ENCODE results near the gene ABCA13. TPM values are rescaled to one million over a fixed set of nuclear protein-coding genes. Genes with fewer than 3 reads are reported as not detected.

ABCA13 gene
- total RNA-seq, 6 experiments from 2014 or later, result 0.02 to 0.08 (median 0.05) TPM; not detected in 1

DNA sequence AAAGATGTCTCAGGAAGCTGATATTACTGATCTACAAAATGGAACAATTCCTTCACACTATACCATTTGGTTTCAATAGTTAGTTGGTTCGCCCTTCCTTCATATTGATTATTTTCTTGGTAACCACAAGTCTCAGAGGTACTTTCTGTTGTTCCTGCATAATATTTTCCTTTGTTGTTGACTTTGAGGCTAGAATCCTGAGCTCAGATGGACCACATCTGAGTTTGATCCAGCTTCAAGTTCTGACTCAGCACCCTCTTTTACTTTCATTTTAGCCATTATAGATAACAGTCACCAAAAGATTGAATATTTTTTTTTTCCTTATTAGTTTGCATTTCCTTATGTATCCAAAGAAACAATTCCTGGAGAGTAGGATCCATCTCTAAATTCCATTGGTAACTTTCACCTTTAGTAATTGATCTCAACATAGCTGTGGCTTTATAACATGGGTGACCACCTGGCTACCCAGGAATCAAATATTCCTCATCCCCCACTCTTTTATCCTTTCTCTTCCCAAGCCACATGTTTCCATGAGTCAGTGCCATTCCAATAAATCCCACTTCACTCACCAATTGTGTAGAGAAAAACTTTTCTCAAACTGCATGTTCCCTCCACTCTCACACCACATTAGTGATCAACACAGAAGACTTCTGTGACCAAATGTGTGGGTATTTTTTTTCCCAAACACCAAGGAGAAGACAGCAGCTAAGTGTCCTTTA lies 9.7 kb upstream of the ABCA13 start:
- TF ChIP-seq, protein P1, sequence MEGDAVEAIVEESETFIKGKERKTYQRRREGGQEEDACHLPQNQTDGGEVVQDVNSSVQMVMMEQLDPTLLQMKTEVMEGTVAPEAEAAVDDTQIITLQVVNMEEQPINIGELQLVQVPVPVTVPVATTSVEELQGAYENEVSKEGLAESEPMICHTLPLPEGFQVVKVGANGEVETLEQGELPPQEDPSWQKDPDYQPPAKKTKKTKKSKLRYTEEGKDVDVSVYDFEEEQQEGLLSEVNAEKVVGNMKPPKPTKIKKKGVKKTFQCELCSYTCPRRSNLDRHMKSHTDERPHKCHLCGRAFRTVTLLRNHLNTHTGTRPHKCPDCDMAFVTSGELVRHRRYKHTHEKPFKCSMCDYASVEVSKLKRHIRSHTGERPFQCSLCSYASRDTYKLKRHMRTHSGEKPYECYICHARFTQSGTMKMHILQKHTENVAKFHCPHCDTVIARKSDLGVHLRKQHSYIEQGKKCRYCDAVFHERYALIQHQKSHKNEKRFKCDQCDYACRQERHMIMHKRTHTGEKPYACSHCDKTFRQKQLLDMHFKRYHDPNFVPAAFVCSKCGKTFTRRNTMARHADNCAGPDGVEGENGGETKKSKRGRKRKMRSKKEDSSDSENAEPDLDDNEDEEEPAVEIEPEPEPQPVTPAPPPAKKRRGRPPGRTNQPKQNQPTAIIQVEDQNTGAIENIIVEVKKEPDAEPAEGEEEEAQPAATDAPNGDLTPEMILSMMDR (IDR thresholded peaks at IDR 0.05), result no peak
- no peaks in the 10 kb centered on the region for H3K36me3 Mint-ChIP-seq (ENCODE audit: low read depth)
- DNase-seq, result no peak
- peak overlapping the region; percentile 61; the same call in 1 of the 2 replicates for H3K4me3 Mint-ChIP-seq
- H3K27me3 Mint-ChIP-seq (ENCODE audit: insufficient read depth), result peaks cover 5% of the 10 kb centered on the region
- no peak overlapping the region for H3K27ac Mint-ChIP-seq
- H3K4me1 Mint-ChIP-seq (ENCODE audit: low read depth), result peaks cover 24% of the 10 kb centered on the region
- H3K9me3 Mint-ChIP-seq, result no peaks in the 10 kb centered on the region; the same call in none of the 2 replicates

DNA sequence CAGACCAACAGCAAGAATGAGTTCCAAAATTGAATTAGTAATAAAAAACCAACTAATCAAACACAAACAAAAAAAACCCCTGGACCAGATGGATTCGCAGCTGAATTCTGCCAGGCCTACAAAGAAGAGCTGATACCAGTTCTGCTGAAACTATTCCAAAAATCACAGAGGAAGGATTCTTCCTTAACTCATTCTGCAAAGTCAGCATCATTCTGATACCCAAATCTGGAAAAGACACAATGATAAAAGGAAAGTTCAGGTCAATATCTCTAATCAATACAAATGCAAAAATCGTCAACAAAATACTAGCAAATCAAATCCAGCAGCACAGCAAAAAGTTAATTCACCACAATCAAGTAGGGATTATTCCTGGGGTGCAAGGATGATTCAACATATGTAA lies 6.1 kb upstream of the ABCA13 start:
- TF ChIP-seq, protein P1 (IDR thresholded peaks at IDR 0.05), result no peak
- Mint-ChIP-seq H3K4me1 (ENCODE audit: low read depth) (peaks cover 11% of the 10 kb centered on the region), H3K4me3 (no peak overlapping the region), H3K27ac (no peak overlapping the region), H3K36me3 (ENCODE audit: low read depth) (no peaks in the 10 kb centered on the region), H3K9me3 (no peaks in the 10 kb centered on the region; the same call in none of the 2 replicates), H3K27me3 (ENCODE audit: insufficient read depth) (peaks cover 6% of the 10 kb centered on the region; the same call in 1 of the 2 replicates)
- DNase-seq, result no peak

DNA sequence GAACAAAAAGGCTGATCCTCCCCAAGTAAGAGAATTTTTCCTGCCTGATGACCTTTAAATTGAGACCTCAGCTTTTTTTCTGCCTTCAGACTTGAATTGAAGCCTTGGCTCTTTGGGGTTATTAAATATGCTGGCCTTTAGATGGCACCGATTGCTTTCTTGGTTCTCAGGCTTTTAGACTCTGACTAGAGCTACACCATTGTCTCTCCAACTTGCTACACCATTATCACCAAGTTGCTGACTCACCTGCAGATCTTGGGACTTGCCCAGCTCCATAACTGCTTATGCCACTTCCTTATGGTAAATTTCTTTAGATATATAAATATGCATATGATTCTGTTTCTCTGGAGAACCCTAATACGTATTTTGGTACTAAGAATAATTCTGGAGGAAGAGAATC lies 3.1 kb upstream of the ABCA13 start:
- peaks cover 9% of the 10 kb centered on the region for H3K4me1 Mint-ChIP-seq (ENCODE audit: low read depth)
- DNase-seq, result peak; percentile 57
- TF ChIP-seq, protein P1 (IDR thresholded peaks at IDR 0.05), result peak; percentile 31; the same call in 1 of the 2 replicates
- peaks cover 6% of the 10 kb centered on the region; the same call in 1 of the 2 replicates for H3K27me3 Mint-ChIP-seq (ENCODE audit: insufficient read depth)
- no peaks in the 10 kb centered on the region; the same call in none of the 2 replicates for H3K9me3 Mint-ChIP-seq
- no peaks in the 10 kb centered on the region for H3K36me3 Mint-ChIP-seq (ENCODE audit: low read depth)
- no peak overlapping the region for H3K4me3 Mint-ChIP-seq
- no peak overlapping the region for H3K27ac Mint-ChIP-seq

DNA sequence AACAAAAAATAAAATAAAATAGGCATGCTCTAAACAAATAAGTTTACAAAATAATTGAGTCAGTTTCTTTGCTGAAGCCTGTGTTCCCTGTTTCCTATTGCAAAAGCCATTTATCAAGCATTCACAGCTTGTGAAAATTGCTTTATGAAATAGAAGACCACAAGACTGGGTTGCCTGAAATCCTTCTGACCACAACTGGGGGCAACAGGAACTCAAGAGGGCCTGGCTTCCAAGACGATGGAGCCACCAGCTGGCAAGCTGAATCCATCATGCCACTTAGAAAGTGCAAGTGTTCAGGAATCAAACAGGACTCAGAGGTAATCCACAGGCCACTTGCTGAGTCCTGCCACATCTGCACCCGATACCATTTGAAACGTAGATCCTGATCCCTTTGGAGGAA lies 752 bp upstream of the ABCA13 start:
- TF ChIP-seq, protein P1 (IDR thresholded peaks at IDR 0.05), result no peak
- H3K9me3 Mint-ChIP-seq, result no peaks in the 10 kb centered on the region
- H3K4me1 Mint-ChIP-seq (ENCODE audit: low read depth), result peaks cover 24% of the 10 kb centered on the region
- DNase-seq, result no peak
- peaks cover 1% of the 10 kb centered on the region; the same call in 1 of the 2 replicates for H3K27me3 Mint-ChIP-seq (ENCODE audit: insufficient read depth)
- H3K4me3 Mint-ChIP-seq, result no peak overlapping the region
- no peak overlapping the region for H3K27ac Mint-ChIP-seq
- H3K36me3 Mint-ChIP-seq (ENCODE audit: low read depth), result no peaks in the 10 kb centered on the region

DNA sequence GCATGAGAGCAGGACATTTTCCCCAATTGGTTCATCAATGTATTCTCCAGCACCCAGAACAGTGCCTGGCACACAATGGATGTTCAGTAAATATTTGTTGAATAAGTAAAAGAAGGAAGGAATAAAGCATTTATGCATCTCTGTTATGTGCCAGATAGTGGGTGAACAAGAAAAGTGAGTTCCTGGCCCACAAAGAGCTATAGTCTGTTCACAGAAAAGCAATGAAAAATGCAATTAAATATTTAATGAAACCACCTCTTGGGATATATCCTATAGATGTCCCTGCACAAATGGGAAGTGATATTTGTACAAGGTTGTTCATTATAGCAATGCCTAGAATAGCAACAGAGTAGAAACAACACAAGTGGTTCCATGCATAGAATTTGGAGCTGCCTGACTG lies 2.1 kb downstream of the ABCA13 start:
- H3K27ac Mint-ChIP-seq, result no peak overlapping the region
- no peak for DNase-seq
- H3K9me3 Mint-ChIP-seq, result no peaks in the 10 kb centered on the region
- TF ChIP-seq, protein P1 (IDR thresholded peaks at IDR 0.05), result no peak
- H3K4me3 Mint-ChIP-seq, result no peak overlapping the region
- peaks cover 1% of the 10 kb centered on the region; the same call in 1 of the 2 replicates for H3K27me3 Mint-ChIP-seq (ENCODE audit: insufficient read depth)
- H3K4me1 Mint-ChIP-seq (ENCODE audit: low read depth), result peaks cover 45% of the 10 kb centered on the region
- no peaks in the 10 kb centered on the region for H3K36me3 Mint-ChIP-seq (ENCODE audit: low read depth)
